HG03066 (cell line): ENCODE data around the gene ABHD16A.

ENCODE experiments used
- ATAC-seq: cut with Tn5 transposase; IDR thresholded peaks from one replicate; pipeline ENCODE4 v1.9.1; 2021; ENCODE audit warnings: low read depth; ENCODE audit not compliant: unreplicated experiment

ABHD16A gene

GRCh38 chr6:31732029-31732428 is 28.9 kb upstream of the ABHD16A start:
- ATAC-seq: no peak

DNA sequence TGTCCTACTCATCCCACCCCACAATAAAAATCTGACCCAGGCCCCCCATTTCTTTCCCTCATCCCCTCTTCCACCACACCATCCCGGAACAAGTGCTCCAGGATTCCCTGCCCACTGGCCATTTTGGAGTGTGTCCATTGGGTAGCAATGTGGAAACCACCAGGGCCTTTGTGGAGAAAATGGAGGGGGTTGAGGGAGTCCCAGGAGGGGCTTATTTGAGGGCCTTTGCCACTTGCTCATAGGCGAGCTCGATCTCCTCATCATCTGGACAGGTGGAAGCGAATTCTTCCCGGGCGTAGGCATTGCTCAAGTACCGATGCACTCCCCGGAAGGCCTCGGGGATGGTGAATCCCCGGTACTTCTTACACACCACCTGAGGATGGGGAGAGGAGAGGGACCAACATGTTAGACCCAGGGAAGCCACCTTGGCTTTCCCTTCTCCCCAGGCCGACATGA is 27.5 kb upstream of the ABHD16A start:
- ATAC-seq: no peak

DNA sequence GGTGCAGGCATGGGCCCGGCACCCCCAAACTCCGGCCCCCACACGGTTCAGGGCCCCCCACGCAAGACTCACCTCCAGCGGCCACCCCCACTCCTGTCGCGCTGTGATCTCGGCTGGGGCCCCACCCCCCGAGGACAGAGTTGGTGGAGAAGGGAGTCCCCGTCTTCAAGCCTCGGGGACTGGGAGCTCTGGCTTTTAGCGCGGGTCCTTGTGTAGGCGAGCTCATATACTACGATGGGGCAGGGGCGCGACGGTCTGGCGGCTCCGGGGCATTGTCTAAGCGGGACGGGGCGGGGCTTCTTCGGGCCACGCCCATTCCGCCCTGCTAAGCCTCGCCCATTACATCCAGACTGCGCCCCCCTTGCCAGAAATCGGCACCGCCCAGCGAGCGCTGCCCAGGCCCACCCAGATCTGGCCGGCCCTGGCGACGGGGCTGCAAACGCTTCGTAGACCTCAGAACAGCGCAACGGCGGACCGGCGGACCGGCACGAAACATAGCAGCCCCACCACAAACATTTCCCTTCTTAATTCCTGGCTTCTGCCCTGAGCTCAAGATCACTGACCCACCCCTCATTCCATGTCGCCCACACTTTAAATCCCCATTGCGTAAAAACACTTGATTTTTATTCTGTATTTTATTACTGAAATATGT is 27.0 kb upstream of the ABHD16A start:
- no peak for ATAC-seq

- no peak for ATAC-seq
Measured at GRCh38 chr6:31729515-31729978, 26.4 kb upstream of the ABHD16A start.

GRCh38 chr6:31728767-31729514 is 25.8 kb upstream of the ABHD16A start, which contains the start of gene DDAH2:
Gene DDAH2 (minus strand): TSS chr6:31729299. CDS start chr6:31729161, 138 bp downstream.
- ATAC-seq: no peak

DNA sequence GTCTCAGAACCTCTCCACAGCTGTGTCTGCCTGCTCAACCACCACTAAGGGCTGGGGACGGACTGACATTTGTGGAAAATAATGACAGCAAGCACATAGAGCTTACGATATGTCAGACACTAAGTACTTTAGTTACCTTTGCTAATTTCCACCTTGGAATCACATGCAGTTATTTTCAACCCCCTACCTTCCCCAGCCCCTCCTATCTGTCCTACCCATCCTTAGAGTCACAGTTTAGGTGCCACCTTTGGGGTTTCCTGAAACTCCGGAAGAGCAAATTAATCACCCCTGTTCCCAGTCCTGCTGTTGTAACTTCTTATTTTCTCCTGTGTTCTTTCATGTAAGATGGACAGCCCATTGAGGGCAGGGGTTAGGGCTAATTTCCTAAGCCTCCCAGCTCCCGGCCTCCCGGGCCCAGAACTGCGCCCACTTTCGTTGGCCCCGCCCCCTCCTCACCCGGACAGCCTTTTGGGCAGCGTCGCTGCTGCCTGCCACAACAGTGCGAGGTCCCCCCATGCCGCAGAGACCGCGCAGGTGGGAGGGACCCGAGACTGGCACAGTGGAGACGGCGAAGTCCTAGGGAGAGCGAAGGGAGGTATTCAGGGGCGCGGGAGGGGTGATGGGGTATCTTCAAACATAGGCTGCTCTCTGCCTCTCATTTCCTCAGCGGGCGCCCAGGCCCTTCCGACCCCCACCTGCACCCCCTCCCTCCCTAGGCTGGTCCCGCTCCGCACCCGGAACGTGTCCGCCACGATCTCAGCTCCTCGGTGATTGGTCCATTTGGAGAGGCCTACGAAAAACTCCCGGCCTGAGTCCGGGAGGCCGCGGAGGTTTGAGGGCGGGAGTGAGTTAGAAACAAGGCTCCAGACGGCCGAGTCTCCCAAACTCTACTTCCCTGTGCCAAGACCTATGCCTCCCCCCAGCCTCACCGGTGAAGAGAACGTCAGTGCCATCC is 24.9 kb upstream of the ABHD16A start:
- no peak for ATAC-seq

- ATAC-seq: peak; percentile 45
Measured at GRCh38 chr6:31727034-31727716, 24.1 kb upstream of the ABHD16A start.

DNA sequence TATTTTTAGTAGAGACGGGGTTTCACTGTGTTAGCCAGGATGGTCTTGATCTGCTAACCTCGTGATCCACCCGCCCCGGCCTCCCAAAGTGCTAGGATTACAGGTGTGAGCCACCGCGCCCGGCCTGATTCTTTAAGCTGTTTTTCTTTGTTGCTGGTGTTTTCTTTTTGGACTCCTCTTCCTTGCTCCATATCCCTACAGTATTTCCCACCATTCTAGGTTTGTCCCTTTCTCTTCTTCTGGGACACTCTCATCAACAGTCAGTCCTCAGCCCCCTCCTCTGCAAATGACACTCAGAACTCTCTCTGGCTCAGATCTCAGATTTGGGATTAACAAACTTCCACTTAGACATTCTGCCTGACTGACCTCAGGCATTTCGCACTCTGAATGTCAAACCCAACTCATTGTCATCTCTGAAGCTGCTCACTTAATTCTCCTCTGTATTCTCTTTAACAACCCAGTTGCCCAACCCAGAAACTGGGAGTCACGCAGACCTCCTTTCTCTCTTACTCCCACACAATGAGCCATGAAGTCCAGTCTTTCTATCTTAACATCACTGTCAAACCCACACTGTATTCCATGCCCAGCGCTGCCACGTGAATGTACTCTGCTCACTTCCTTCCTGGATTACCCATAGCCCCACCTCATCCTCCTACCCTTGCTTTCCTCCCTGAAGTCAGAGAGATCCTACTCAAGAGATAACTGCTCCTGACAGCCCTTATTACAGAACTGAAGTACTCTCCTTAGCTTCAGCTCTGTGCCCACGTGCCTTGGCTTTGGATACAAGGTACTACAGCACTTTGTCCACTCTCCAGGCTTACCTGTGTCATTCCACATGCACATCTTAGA is 22.6 kb upstream of the ABHD16A start:
- no peak for ATAC-seq

DNA sequence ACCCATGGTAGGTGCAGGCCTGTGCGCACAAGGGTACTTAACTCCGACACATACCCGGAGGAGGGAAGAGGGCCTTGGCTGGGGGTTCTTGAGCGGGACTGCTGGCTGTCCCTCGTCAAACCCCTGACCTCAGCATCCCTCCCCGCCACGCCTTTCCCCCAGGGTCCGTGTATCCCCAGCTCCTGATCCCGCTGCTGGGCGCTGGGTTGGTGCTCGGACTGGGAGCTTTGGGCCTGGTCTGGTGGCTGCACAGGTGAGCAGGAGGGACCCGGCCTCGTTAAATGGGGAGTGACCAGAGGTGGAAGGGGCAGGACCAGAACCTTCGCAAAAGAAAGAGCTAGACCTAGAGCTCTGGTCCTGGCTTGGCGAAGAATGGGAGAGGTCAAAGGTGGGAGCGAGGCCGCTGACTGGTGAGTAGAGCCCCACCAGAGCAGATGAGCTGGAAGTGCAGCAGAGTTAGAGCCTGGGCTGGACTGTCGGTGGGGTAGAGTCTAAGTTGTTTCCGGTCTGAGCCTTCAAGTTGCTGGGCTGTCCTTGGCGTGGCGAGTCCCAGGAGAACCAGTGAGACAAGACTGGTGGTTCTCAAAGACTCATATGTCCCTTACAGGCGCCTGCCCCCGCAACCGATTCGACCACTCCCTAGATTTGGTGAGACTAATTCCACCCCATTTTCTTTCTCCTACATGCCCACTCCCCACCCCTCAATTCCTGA is 21.0 kb upstream of the ABHD16A start:
- no peak for ATAC-seq

- ATAC-seq: no peak
Measured at GRCh38 chr6:31723245-31723979, 20.3 kb upstream of the ABHD16A start, which contains the start of gene MPIG6B. Gene MPIG6B (plus strand): TSS chr6:31723373. CDS start chr6:31723384, 11 bp downstream.

DNA sequence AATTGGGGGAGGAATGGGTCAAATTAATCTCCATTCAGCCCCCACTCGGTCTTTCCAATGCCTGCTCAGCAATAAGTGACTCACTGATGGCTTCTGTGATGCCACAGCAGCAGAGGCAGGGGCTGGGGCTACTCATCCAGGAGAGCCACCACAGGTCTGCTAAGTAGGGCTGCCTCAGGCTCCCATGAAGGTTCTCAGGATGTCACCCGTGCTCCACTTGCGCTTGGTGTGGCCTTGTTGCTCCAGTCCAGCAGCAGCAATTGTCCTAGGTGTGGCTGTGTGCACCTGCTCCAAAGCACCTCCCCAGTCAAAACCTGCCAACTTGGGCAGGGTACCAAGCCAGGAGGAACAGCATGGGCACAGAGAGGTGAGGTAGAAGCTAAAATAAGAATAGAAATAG is 19.0 kb upstream of the ABHD16A start:
- ATAC-seq: no peak

DNA sequence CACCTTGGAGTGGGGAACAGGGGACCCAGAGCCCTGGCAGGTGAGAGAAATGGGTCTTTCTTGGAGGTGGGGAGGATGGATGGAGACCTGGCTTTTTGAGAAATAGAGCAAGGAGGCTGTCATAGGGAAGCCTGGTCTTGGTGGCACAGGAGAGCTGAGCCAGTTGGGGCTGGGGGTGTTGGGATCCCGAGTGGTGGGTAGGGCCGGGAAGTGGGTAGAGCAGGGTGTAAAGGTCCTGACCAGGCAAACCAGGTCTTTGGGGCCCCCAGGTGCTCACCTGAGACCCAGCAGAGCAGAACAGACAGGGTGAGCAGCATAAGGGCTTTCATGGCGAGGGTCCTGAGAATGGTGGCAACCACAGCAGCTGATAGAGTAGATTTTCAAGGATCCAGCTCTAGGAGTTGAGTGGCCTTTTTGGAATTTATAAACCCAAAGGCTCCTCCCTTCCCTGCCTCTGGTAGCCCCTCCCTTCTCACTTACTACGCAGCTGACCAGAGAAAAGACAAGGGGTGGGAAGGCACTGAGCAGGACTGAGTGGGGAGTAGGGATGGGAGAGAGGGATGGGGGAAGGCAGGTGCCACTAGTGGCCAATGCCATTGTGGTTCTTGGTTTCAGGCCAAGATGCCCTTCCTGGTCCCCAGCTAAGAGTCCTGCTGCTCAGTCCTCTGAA is 18.4 kb upstream of the ABHD16A start, which contains the start of gene LY6G6C:
LY6G6C (minus strand) TSS at position 396 of the 670 bp plus-strand sequence; CDS start at position 329, 67 bp downstream.
- ATAC-seq: no peak

- ATAC-seq: no peak
Measured at GRCh38 chr6:31720196-31720770, 17.2 kb upstream of the ABHD16A start.

DNA sequence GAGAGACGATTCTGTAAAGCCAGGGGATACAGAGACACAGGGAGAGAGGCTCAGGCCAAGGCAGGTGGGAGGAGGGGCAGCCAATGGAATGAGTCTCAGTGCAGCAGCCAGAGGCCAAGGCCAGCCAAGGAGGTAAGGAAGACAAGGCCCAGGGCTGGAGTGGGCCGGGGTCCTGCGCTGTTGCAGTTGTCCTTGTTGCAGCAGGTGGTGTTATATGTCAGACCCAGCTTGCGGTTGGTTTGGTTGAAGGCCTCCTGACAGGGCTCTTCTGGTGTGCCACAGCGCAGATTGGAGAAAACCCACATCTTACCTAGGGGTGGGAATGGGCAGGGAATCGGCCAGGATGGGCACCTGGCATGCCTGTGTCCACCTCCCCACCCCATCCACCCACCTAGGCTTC is 15.9 kb upstream of the ABHD16A start:
- ATAC-seq: no peak

DNA sequence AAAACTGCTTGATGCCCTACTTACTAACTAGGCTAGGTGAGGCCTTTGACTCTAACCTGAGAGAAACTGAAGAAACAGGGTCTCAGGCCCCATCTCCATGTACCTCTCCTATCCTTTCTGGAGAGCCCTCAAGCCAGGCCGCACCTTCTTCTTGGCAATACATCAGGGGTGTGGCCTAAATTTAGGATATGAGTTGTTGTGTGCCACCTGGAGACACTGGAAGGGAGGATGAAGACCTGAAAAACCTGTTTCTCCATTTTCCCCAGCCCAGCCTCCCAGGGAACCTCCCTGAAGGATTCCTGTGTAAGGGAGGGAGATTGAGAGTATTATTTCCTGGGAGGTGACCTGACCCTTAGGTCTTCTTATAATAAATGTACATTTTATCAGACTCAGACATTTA is 15.1 kb upstream of the ABHD16A start:
- ATAC-seq: no peak

- no peak for ATAC-seq
Measured at GRCh38 chr6:31717499-31718222, 14.5 kb upstream of the ABHD16A start.
